ENCODE results near the gene CBX1.

CBX1 gene

GRCh38 chr17:48031966-48032365 is 69.3 kb downstream of the CBX1 start:
- Histone ChIP-seq H3K36me3 (peaks cover 0 to 11% (median 10%) of the 10 kb centered on the region in 3 donors), H3K4me3 (no peak overlapping the region), H3K27ac (no peak overlapping the region), H3K4me1 (peaks cover 0 to 17% (median 7%) of the 10 kb centered on the region in 4 donors), H3K9me3 (no peaks in the 10 kb centered on the region), H3K27me3 (no peaks in the 10 kb centered on the region)
- DNase-seq = no peak
- TF ChIP-seq CTCF (IDR thresholded peaks at IDR 0.05) = no peak
- intact Hi-C loops (cut with DNase I; ENCODE audit: low total_unique reads) = no loop called here

- no peak for DNase-seq
- H3K27me3 ChIP-seq = no peaks in the 10 kb centered on the region
- no peak overlapping the region for H3K4me3 ChIP-seq
- no peak for TF ChIP-seq CTCF (IDR thresholded peaks at IDR 0.05)
- intact Hi-C loops (cut with DNase I; ENCODE audit: low total_unique reads) = no loop called here
- peaks cover 0 to 11% (median 10%) of the 10 kb centered on the region in 3 donors for H3K36me3 ChIP-seq
- H3K9me3 ChIP-seq = no peaks in the 10 kb centered on the region
- H3K4me1 ChIP-seq = peaks cover 0 to 24% (median 18%) of the 10 kb centered on the region in 4 donors
- no peak overlapping the region for H3K27ac ChIP-seq
Measured at GRCh38 chr17:48030531-48030930, 70.7 kb downstream of the CBX1 start.

GRCh38 chr17:48028736-48029135 is 72.5 kb downstream of the CBX1 start:
- Histone ChIP-seq H3K27ac (no peak overlapping the region), H3K4me3 (no peak overlapping the region), H3K36me3 (peaks cover 0 to 11% (median 10%) of the 10 kb centered on the region in 3 donors), H3K9me3 (no peaks in the 10 kb centered on the region), H3K4me1 (peaks cover 0 to 37% (median 32%) of the 10 kb centered on the region in 4 donors), H3K27me3 (no peaks in the 10 kb centered on the region)
- no peak for TF ChIP-seq CTCF (IDR thresholded peaks at IDR 0.05)
- DNase-seq = no peak
- intact Hi-C loops (cut with DNase I; ENCODE audit: low total_unique reads) = loop anchor here (5.0 kb wide), 1 partner anchor 589 kb away; the partner anchor contains the start of gene HOXB8

- Histone ChIP-seq H3K27ac (peak overlapping the region; percentile 70 to 77), H3K36me3 (peaks cover 0 to 7% (median 0%) of the 10 kb centered on the region in 3 donors), H3K9me3 (no peaks in the 10 kb centered on the region), H3K27me3 (no peaks in the 10 kb centered on the region), H3K4me1 (peaks cover 0 to 46% (median 41%) of the 10 kb centered on the region in 4 donors), H3K4me3 (no peak overlapping the region)
- intact Hi-C loops (cut with DNase I; ENCODE audit: low total_unique reads) = loop anchor here (5.0 kb wide), 1 partner anchor 590 kb away; the partner anchor contains the start of gene HOXB8
- no peak for DNase-seq
- no peak for TF ChIP-seq CTCF (IDR thresholded peaks at IDR 0.05)
Measured at GRCh38 chr17:48027322-48027981, 73.8 kb downstream of the CBX1 start.

- H3K27me3 ChIP-seq = no peaks in the 10 kb centered on the region
- intact Hi-C loops (cut with DNase I; ENCODE audit: low total_unique reads) = loop anchor here (1.0 to 5.0 kb wide), 2 partner anchors 48 to 591 kb away; partner anchors contain the start of gene HOXB8
- H3K36me3 ChIP-seq = no peaks in the 10 kb centered on the region
- DNase-seq = peak; percentile 85 to 95
- peak overlapping the region; percentile 70 to 77 for H3K27ac ChIP-seq
- TF ChIP-seq CTCF (IDR thresholded peaks at IDR 0.05) = peak; percentile 88 to 92
- H3K4me1 ChIP-seq = peaks cover 0 to 46% (median 41%) of the 10 kb centered on the region in 4 donors
- H3K4me3 ChIP-seq = peak overlapping the region in 1 of 2 donors; percentile 57
- no peaks in the 10 kb centered on the region for H3K9me3 ChIP-seq
Measured at GRCh38 chr17:48026502-48027321, 74.6 kb downstream of the CBX1 start.
